Right forelimb (tissue), 1 donor: ENCODE measurements around the gene MPST.

Experiments
- DNase-seq: peaks from one replicate; pipeline ENCODE4 v3.0.0-alpha.2; 2018

The MPST gene

DNA sequence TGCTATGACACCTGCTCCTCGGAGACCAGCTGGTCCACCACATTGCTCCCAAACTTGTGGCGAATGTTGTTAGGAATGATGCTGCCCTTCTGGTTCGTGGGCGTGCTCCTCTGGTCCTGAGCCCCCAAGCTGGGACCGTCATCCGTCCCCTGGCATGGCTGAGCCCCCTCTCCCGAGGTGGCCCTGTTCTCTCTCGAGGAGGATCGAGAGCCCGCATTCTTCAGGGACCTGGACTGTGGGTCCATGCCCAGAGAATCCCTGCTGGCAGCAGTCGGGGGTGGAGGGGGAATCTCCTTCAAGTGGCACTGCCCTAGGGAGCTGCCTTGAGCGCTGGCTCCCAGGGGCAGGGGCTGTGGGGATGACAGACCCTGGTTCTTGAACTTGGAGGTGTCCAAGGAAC is 17.7 kb upstream of the MPST start:
- DNase-seq = peak; percentile 12

DNA sequence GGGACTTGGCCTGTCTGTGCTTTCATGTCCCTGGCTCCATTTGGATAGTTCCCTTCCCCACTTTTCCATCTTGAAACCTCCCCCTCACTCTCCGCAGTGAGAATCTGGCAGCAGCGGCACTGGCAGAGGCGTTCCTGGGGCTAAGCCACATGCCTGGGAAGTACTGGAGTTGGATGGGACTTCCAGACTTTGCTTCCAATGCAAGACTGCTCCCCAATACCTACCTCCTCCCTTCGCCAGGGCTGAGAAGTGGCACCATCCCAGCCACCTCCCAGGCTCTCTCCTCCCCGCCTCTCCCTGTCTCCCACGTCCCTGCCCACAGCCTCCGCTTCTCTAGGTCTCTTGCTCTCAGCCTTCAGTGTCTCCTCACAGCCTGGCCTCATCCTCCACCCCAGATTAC is 16.9 kb upstream of the MPST start:
- peak; percentile 66 for DNase-seq

DNA sequence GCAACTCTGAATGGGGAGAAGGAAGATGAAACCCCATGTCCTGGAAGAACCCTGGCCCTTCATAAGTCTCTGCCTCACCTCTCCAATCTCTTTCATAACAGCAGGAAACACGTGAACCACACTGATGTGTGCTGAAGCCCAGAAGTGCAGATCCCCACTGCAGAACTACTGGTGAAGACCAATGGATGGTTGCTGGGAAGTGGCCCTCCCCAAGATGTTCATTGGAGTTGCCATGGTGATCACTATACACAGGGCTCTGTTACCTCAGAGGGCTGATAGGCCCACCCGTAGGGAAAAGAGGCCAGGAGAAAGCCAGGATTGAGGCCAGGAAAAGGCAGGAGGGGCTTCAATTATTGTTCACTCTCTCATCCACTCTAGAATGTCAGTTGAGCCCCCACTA is 11.9 kb upstream of the MPST start:
- DNase-seq = peak; percentile 36

DNA sequence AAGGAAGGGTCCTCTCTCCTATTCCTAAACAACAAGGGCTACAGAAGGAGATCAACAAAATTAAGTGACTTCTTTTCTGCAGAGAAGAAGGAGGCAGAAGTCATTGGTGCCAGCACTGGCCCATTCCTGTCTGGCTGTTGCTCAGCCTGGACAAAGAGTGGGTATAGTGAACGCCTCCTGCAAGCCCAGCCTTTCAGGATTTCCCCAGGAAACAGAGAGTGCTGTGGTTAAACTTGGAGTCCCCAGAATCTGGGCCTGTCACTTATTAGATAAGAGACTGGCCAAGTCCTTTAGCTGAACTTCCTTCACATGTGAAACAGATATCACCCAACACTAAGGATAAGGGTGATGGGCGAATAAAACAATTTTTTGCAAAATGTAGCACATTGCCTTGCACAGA is 11.2 kb upstream of the MPST start:
- peak; percentile 1 for DNase-seq

DNA sequence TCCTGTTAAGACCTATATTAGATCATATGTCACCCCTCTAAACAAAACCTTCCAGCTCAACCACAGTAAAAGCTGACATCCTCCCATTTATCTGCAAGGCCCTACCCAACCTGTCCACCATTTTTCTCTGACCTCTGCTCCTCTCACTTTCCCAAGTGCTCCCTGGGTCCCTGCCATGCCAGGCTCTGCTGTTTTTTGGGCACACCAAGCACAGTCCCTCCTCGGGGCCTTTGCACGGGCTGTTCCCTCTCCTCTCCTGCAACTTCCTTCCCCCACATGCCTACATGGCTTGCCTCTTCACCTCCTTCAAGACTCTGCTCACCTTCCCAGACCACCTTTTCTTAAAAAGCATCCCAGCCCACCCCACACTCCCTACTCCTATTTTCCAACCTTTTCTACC is 10.1 kb upstream of the MPST start:
- peak; percentile 24 for DNase-seq

DNA sequence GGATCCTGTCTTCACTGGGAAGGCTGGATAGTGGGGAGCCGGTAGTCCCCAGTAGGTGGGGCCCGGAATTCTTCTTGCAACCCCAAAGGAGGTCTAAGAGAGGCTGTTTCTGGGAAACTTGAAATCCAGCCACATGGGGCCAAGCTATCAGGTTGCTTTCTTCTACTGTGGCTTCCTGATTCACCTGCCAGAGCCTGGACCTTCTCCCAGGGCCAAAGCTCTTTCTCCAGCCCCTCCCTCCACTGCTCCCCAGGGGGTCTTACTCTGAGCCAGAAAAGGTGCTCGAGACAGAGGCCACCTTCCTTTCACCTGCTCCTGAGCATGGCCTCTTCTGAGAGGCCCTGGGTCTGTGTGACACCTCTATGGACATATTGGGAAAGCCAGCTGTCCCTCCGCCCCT is 9.4 kb upstream of the MPST start:
- DNase-seq = no peak

DNA sequence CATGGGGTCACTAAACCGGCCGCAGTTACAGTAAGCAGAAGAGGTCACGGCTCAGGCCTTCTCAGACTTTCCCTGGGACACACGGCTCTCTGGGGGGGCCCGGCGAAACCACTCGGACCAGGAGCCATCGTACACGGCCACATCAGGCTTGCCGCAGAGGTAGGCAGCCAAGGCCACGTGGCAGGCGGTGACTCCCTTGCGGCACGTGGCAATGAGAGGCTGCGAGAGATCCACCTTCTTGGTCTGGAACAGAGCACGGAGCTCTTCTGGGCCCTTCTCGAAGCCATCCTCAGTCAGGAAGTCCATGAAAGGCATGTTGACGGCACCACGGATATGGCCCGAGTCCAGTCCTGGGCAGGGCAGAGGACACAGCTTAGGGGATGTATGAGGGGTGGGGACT is 8.6 kb upstream of the MPST start:
- DNase-seq = peak; percentile 24

DNA sequence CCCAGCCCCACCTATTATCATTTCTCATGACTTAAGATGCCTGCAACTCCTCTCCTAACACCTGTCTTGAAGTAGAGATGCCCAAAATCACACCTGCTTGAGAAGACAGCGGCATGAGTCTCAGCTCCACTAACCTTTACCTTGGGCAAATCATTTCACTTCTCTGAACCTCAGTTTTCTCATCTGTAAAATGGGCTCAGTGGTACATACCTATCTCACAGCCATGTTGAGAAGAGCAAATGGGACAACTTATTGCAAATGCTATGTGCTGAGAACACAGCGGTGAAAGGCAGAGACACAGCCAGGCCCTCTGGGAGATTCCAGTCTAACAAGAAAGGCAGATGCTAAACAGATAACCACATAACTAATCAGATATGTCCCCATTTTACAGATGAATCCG is 8.1 kb upstream of the MPST start:
- DNase-seq = peak; percentile 21

DNA sequence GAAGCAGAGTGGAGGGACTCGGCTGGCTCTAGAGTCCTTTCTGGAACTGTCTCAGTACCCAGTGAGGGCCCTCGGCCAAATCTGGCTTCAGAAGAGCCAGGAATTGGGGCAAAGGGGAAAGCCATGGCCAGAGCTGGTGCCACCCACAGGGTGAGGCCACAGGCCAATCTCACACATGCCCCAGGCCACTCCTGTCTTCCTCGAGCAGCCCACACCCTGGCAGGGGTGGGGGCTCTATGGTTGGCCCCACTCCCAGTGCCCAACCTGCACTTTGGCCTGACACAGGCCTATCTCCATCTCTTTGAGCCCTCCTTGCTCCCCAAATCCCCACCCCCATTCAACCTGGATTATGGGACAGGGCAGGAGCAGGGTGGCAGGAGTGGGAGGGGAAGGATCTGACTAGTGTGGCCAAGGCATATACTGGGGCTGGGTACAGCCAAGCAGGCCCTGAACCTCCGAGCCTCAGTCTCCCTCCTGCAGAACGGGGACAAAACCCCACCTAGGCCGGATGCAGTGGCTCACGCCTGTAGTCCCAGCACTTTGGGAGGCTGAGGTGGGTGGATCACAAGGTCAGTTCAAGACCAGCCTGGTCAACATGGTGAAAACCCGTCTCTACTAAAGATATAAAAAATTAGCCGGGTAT is 7.2 kb upstream of the MPST start:
- DNase-seq = peak; percentile 24

DNA sequence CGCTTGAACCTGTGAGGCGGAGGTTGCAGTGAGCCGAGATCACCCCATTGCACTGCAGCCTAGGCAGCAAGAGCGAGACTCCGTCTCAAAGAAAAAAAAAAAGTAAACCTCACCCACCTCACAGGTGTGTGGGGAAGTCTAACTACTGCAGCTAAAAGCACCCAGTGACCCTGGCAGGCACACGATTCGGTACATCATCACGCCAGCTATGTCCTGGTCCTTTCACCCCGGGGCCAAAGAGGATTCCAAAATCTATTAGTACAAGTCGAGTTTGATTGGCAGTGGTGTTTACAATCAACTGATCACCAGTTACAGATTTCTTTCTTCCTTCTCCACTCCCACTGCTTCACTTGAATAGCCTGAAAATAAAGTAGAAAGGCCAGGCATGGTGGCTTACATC is 6.6 kb upstream of the MPST start:
- peak; percentile 19 for DNase-seq

DNA sequence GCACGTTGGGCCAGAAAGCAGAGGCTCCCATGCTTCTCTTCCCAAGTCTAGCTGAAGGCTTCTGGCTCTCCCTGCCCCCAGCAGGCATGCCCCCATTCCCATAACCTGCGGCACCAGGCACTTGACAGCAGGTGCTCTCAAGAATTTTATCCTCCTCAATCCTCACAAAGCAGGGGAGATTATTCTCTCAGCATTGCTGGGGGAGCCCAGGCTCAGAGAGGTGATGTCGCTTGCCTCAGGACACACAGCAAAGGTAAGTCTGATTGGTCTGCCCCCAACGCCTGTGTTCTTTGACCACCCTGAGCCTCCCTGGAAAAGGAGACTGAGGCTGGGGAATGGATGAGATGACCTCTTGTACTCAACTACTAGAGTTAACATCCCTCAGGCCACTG is 5.1 kb upstream of the MPST start:
- peak; percentile 1 for DNase-seq

DNA sequence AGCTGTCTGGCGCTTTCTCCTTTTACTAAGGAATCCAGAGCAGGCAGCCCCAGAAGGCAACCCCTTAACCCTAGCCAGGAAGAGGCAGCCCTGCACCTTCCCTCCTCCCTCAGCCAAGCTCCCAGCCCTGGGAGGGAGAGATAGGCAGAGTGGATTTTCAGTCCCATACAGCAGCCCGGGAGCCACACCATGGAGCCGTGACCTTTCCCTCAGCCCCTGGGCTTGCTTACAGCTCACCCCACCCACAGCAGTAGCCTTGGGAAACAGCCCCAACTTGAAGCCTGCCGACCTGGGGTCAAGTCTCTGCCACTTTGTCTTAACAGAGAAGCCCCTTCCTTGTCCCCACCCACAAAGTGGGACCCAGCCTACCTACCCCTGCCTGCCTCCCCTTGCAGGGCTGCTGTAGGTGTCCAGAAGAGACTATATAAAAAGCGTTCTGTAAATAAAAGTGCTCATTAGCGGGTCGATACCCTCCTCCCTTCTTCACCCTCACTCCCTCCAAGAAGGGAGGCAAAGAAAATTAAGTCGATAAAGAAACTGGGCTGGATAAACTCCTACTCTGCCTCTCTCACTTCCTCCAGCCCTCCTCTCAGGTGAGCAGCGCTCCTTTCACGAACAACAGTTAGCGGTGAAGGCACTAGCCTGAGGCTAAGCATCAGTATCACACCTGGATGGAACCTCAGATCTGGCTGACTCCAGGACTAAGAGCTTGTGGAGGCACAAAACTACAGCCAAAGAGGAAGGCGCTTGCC is 4.5 kb upstream of the MPST start:
- DNase-seq = peak; percentile 22

DNA sequence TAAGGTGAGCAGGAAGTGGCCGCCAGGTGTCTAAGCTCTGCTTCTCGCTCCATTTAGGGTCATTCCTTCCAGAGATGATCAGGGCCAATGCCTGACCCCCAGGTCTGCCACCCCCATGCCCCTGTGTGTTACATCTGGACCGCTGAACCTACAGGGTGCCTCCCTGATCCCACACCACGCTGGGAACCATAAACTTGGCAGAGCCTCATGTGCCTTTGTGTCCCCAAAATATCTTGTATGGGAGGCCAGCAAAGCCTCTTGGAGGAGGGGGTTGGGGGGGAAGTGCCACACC is 4.0 kb upstream of the MPST start:
- DNase-seq = peak; percentile 5

DNA sequence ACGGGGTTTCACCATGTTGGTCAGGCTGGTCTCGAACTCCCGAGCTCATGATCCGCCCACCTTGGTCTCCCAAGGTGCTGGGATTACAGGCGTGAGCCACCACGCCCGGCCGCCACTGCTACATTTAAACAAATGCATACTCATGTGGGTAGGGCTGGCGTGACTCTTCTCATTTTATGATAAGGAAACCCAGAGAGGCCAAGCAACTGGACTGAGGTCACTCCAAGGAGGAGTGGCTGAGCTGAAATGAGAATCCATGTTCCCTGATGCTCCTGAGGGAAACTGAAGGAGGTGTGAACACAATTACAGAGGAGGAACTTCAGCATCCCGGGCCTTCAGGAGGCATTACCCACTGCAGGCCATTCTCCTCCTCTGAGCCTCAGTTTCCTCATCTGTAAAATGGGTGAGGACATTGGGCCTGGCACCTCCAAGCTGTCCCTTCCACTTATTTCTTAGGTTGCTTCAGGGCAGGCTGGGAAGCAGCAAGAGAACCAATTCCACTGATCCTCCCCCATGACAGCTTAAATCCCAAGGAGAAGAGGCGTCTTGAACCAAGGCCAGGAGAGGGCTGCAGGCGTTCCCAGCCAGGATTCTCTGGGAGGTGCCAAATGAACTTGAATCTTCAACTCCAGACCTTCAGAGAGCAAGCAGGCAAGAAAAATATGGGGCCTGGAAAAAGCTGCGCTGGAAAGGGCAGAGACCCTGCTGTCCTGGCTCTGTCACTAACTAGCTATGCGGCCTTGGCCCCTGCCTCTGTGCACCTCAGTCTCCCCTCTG is 3.2 kb upstream of the MPST start:
- peak; percentile 36 for DNase-seq

DNA sequence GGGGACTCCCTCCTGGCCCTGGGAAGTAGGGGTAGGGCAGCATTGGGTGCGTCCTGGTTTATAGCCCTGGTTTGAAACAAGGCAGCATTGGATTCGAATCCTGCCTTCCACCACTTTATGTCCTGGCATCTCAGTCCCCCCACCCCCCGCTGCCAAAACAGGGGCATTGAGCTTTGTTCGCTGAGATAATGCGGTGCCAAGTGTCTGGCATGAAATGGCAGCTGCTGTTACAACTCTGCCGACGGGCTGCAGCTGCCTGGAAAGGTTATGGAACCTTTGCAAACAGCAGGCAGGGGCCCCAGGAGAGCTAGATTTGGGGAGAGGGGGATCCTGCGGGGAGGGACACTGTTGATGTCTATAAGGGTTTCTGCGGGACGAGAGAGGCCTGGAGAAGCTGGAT is 2.2 kb upstream of the MPST start:
- no peak for DNase-seq

DNA sequence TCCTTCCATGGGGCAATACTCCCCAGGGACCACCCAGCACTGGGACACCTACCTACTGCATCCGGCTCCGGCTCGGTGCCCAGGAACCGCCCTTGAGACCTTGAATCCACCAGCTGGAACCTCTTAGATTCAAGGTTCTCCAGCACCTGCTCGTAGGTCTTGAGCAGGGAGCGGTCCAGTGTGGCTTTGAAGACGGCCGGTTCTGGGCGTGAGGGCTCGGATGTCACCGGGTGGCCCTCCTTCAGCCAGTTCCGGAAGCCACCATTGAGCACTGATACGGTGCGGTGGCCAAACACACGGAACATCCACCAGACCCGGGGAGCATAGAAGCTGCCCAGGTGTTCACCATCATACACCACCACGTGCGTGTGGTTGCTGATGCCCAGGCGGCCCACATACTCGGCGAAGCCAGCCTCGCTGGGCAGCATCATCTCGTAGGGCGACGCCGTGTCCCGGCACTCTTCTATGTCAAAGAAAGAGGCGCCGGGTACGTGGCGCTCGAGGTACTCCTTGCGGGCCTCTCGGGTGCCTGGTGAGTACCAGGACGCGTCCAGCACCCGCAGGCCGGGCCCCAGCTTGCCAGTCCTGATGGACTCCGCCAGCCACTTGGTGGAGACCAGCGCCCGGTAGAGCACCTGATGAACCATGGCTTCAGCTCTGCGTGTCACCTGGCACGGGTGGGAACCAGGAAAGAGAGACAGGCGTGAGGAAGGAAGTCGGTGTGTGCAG is 1.3 kb upstream of the MPST start:
- DNase-seq = no peak

DNA sequence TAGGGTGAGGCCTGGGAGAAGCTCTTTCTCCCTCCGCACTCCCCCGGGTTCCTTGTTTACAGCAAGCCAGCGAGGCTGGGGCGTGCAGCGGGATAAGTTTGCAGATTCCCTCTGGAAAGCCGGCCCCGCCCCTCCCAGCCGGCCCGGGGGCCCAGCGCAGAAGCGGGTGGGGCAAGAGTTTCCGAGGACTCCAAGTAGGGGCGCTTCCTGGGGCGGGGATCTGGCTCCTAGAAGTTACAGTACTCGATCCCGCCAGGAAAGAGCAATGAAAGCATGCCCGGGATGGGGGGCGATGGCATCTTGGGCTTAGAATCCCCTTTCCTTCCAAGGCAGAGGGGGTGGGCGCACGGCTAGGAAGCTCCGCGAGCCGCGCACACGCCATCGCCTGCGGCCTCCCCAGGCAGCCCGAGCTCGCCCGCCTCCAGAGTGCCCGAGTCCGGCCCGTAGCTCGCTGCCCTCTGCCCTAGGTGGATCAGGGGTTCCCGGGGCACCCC is 680 bp upstream of the MPST start:
- DNase-seq = peak; percentile 82

DNA sequence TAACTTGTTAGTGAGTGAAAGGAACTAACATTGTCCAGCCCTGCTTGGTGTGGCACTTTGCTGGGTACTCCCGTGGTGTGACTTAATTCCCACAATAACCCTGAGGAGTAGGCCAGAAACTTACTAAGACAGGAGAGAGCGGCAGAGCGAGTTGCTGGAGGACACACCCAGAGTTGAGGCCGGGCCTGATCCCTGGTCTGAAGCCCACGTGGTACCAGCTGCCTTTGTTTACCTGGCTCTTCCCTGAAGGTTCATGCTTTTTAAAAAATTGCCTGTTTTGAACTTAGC is 594 bp downstream of the MPST start:
- DNase-seq = no peak

DNA sequence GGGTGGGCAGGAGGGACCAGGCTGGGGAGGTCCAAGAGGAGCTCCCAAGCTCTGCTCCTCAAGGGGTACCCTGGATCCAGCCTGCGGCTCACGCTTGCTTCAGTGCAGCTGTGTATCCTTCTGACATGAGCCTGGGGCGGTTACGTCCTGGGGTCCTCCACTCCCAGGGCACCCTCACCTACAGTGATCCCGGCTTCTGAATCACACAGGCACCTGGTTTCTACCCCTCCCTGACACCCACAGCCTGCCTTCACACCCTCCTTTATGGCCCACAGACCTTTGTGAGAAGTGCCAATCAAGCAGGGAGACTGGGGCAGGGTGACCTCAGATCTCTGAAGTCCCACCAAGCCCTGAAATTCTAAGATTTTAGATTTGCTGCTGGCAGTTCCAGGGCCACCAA is 1.5 kb downstream of the MPST start:
- DNase-seq = no peak

DNA sequence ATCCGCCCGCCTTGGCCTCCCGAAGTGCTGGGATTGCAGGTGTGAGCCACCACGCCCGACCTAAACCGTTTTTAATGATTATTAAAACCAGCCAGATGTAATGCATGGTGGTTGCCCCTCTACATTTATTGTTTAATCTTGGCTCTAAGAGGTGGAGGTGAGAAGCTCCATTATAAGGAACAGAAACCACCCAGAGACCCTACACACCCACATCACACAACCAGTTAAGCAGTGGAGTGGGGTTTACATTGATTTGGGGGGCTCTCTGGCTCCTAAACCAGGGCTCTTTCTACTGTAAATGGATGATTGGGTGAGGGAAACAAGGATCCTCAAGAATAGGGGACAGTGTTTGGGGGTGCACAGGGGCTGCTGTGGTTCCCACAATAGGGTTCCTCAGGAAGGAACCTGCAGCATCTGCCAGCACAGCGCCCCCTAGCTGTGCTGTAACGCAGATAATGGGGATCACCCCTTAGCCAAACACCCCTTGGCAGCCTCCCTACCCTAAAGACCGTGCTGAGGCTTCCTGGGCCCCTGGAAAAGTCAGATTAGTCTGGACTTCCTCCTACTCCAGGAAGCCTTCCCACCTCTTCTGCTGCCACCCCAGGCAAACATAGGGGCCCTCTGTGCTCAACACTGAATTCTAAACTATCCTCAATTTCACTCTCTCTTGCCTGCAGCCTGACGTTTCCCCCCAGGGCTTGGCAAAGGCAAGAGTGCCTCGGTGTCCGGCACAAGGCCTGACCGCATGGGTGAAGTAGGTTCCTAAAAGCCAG is 2.4 kb downstream of the MPST start:
- no peak for DNase-seq

DNA sequence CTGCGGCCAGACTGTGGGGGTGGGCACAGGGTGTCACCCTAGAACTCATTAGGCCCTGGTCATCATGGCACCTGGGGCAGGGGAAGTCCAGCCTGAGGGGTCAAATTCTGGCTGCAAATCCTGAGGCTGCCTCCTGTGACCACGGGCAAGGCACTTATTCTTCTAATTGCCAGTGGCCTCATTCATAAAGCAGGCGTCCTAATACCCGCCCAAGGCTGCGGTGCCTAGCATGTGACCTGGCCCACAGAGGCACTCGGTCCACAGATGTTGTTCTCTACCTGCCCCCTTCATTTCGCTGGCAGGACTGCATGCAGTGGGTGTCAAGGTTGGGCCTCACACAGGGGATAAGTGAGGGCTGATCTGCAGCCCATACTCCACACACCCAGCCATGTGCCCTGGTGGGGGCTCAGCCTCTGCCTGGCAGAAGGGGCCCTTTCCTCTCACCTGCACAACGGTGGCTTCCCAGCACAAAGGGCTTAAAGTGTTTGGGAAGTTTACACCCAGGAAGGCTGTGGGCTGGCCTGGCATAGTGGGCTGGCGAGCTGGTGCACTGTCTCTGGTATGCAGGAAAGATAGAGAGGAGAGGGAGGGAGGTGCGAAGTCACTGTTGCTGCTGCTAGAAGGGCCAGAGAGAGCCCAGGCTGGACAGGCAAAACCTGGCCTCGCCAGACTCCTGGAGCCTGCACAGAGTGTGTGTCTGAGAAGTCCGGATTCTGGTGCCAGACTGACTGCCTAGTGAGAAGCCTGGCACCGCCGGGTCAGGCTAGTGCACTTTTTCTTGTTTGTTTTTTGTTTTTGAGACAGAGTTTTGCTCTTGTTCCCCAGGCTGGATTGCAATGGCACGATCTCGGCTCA is 3.2 kb downstream of the MPST start:
- DNase-seq = no peak
